HepG2 (cell line): Measurements from ENCODE around the gene LRRC3C. TPM values are rescaled to one million over a fixed set of nuclear protein-coding genes. Genes with fewer than 3 reads are reported as not detected.

Source experiments
- ARID4A ChIP-seq: sonication (generic); formaldehyde crosslinking; IDR thresholded peaks from 2 replicates; pipeline ENCODE4 v1.5.0; 2020; ENCODE audit warnings: mild to moderate bottlenecking, missing genetic modification reagents, borderline replicate concordance
- ATF1 ChIP-seq: IDR thresholded peaks from 2 replicates; pipeline ENCODE4 v1.6.1; 2016; ENCODE audit warnings: mild to moderate bottlenecking, control low read depth
- BCLAF1 ChIP-seq: fragments of 450-650 bp; IDR thresholded peaks from 2 replicates; pipeline ENCODE4 v1.6.1; 2017; ENCODE audit warnings: mild to moderate bottlenecking
- CC2D1A ChIP-seq: sonication (generic); formaldehyde crosslinking; IDR thresholded peaks from 2 replicates; pipeline ENCODE4 v1.8.1; 2023; ENCODE audit warnings: mild to moderate bottlenecking, missing genetic modification reagents
- MNT ChIP-seq: fragments of 450-650 bp; IDR thresholded peaks from 2 replicates; pipeline ENCODE4 v1.6.1; 2016
- NFIC ChIP-seq: IDR thresholded peaks from 2 replicates; pipeline ENCODE4 v1.6.1; 2012; ENCODE audit warnings: mild to moderate bottlenecking, low read length, inconsistent platforms
- ONECUT2 ChIP-seq: sonication (generic); formaldehyde crosslinking; IDR thresholded peaks from 2 replicates; pipeline ENCODE4 v1.4.0; 2020; ENCODE audit warnings: missing genetic modification reagents
- REL ChIP-seq: sonication (generic); formaldehyde crosslinking; conservative IDR thresholded peaks from 2 replicates; pipeline ENCODE4 v1.8.0; 2022; ENCODE audit warnings: mild to moderate bottlenecking, missing genetic modification reagents, moderate library complexity
- SAP130 ChIP-seq: IDR thresholded peaks from 2 replicates; pipeline ENCODE4 v1.6.1; 2016; ENCODE audit warnings: low read depth
- SATB2 ChIP-seq: sonication (generic); formaldehyde crosslinking; IDR thresholded peaks from 2 replicates; pipeline ENCODE4 v1.5.0; 2020; ENCODE audit warnings: missing genetic modification reagents
- SMC3 ChIP-seq: IDR thresholded peaks from 2 replicates; pipeline ENCODE4 v1.6.1; 2011; ENCODE audit warnings: low read length, improper control_type of control experiment
- ZBTB14 ChIP-seq: sonication (generic); formaldehyde crosslinking; IDR thresholded peaks from 2 replicates; pipeline ENCODE4 v1.4.0; 2020; ENCODE audit warnings: missing genetic modification reagents
- ZFY ChIP-seq: sonication (generic); formaldehyde crosslinking; IDR thresholded peaks from 2 replicates; pipeline ENCODE4 v1.4.0; 2020; ENCODE audit warnings: missing genetic modification reagents
- ZNF574 ChIP-seq: sonication (generic); formaldehyde crosslinking; IDR thresholded peaks from 2 replicates; pipeline ENCODE4 v1.4.0; 2020; ENCODE audit warnings: missing genetic modification reagents
- ZNF75D ChIP-seq: sonication (generic); formaldehyde crosslinking; IDR thresholded peaks from 2 replicates; pipeline ENCODE4 v1.8.1; 2023; ENCODE audit warnings: missing genetic modification reagents, mild to moderate bottlenecking, borderline replicate concordance
- ZUFSP ChIP-seq: sonication (generic); formaldehyde crosslinking; IDR thresholded peaks from 2 replicates; pipeline ENCODE4 v1.9.0; 2021; ENCODE audit warnings: missing genetic modification reagents, mild to moderate bottlenecking, borderline replicate concordance
- polyA plus RNA-seq, 8 experiments: library from polyadenylated mRNA; depleted of rRNA in 3 of 8; stranded (reverse) in 7 of 8; unstranded in 1 of 8; fragments of >200 nt; fragmentation: Illumina TruSeq in 4 of 8; extraction: Trizol in 4 of 8; gene quantifications; 2 replicates each; pipeline versions ENCODE4 v1.2.1 to v1.2.3, GENCODE V29; 2011 to 2016; ENCODE audit warnings: low read depth in 4 of 8, missing spikeins in 1 of 8, mixed read lengths in 1 of 8; ENCODE audit not compliant: insufficient read depth in 1 of 8
- total RNA-seq, 5 experiments: library from RNA; depleted of rRNA; stranded (reverse); fragments of >200 nt; fragmentation: Illumina TruSeq; extraction: Trizol; gene quantifications; 2 replicates each; pipeline ENCODE4 v1.2.3, GENCODE V29; 2016; ENCODE audit warnings: low read depth in 1 of 5

LRRC3C gene
- total and polyA plus RNA-seq, 2 of the 13 experiments (the other 11 are each of a cell fraction or from before 2014, with no cell fraction given): 0.17 TPM; not detected in 1

GRCh38 chr17:39916918-39917317 lies 10.6 kb upstream of the LRRC3C start (continued):
- peak; percentile 44; the same call in 1 of the 2 replicates for TF ChIP-seq ARID4A (CRISPR knock-in tag)
- no peak for TF ChIP-seq ZNF75D
- 0 out of 2 replicates have a peak, but pooled peaks have one; percentile 16 for TF ChIP-seq ZNF574
- no peak for TF ChIP-seq ATF1
- TF ChIP-seq SATB2: no peak
- TF ChIP-seq CC2D1A (CRISPR knock-in tag): 0 out of 2 replicates have a peak, but pooled peaks have one; percentile 63
- TF ChIP-seq REL (CRISPR knock-in tag): no peak
- TF ChIP-seq ZFY (CRISPR knock-in tag): peak; percentile 57; the same call in 1 of the 2 replicates
- TF ChIP-seq SMC3: peak; percentile 89
- no peak for TF ChIP-seq MNT
- no peak for TF ChIP-seq BCLAF1
- TF ChIP-seq NFIC: no peak
- peak; percentile 27 for TF ChIP-seq SAP130
- TF ChIP-seq ONECUT2 (CRISPR knock-in tag): no peak
- no peak for TF ChIP-seq ZUFSP (CRISPR knock-in tag)
- TF ChIP-seq ZBTB14: no peak
